Thyroid gland (tissue), 4 donors: ENCODE measurements around the gene RNF10.

Experiments
- POLR2A ChIP-seq, 2 donors: fragments of 450-650 bp; IDR thresholded peaks; one replicate each; pipeline ENCODE4 v1.6.1; 2017; ENCODE audit warnings: antibody characterized with exemption in 2 of 2, mild to moderate bottlenecking in 2 of 2, moderate library complexity in 1 of 2
- TF ChIP-seq, protein P1 (sequence below), 6 experiments: fragments of 200-600 bp in 3 of 6; fragments of 450-650 bp in 3 of 6; sonication (generic) in 3 of 6; IDR thresholded peaks; one replicate each; pipeline ENCODE4 v1.5.1; 2016 to 2019; ENCODE audit warnings: antibody characterized with exemption in 6 of 6, mild to moderate bottlenecking in 2 of 6, inconsistent platforms in 1 of 6, moderate library complexity in 1 of 6

- TF ChIP-seq, protein P1, sequence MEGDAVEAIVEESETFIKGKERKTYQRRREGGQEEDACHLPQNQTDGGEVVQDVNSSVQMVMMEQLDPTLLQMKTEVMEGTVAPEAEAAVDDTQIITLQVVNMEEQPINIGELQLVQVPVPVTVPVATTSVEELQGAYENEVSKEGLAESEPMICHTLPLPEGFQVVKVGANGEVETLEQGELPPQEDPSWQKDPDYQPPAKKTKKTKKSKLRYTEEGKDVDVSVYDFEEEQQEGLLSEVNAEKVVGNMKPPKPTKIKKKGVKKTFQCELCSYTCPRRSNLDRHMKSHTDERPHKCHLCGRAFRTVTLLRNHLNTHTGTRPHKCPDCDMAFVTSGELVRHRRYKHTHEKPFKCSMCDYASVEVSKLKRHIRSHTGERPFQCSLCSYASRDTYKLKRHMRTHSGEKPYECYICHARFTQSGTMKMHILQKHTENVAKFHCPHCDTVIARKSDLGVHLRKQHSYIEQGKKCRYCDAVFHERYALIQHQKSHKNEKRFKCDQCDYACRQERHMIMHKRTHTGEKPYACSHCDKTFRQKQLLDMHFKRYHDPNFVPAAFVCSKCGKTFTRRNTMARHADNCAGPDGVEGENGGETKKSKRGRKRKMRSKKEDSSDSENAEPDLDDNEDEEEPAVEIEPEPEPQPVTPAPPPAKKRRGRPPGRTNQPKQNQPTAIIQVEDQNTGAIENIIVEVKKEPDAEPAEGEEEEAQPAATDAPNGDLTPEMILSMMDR (IDR thresholded peaks at IDR 0.05) = no peak
- TF ChIP-seq POLR2A (IDR thresholded peaks at IDR 0.05) = no peak
Measured at GRCh38 chr12:120610560-120610959, 76.4 kb downstream of the RNF10 start.
